Measurements from ENCODE around the gene NBAS.

NBAS gene

GRCh38 chr2:15142069-15142689 is 419.0 kb downstream of the NBAS start:
- H3K4me3 Mint-ChIP-seq = peak overlapping the region; percentile 13 to 46
- DNase-seq = peak; percentile 75 to 88

DNA sequence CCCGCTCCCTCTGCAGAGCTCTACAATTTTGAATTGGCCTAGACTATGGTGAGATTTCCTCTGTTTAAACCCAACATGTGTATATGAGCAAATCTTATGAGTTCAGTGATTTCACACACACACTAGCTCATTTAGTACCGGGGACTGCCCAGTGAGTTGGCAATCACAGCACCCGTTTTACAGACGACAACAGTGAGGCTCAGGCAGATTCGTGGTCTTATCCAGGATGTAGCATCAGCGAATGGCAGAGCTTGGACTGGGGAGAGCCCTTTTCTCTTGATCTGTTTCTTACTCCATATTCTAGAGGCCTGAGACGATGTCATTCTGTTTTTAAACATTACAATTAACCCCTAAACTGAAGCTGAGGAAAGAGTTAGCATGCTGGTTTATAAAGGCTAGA is 419.9 kb downstream of the NBAS start:
- DNase-seq (peak in 1 of 2 donors; percentile 14), ATAC-seq (no peak)
- H3K27ac Mint-ChIP-seq = no peak overlapping the region
- H3K27me3 Mint-ChIP-seq = no peaks in the 10 kb centered on the region
- peaks cover 32% of the 10 kb centered on the region for H3K4me1 Mint-ChIP-seq
- H3K9me3 Mint-ChIP-seq = peaks cover 11 to 21% of the 10 kb centered on the region in 2 donors
- H3K4me3 Mint-ChIP-seq = peak overlapping the region in 1 of 2 donors; percentile 40

More at GRCh38 chr2:15142069-15142689, 419.0 kb downstream of the NBAS start:
- ATAC-seq = peak; percentile 99
- Mint-ChIP-seq H3K4me1 (peaks cover 26% of the 10 kb centered on the region), H3K9me3 (peaks cover 7 to 14% of the 10 kb centered on the region in 2 donors), H3K27me3 (no peaks in the 10 kb centered on the region), H3K27ac (peak overlapping the region; percentile 49 to 92)

DNA sequence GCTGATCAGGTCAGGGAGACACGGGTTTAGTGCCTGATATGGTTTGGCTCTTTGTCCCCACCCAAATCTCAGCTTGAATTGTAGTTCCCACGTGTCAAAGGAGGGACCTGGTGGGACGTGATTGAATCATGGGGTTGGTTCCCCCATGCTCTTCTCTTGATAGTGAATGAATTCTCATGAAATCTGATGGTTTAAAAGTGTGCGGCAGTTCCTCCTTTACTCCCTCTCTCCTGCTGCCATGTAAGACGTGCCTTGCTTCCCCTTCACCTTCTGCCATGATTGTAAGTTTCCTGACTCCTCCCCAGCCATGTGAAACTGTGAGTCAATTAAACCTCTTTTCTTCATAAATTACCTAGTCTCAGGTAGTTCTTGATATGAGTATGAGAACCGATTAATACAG is 424.5 kb downstream of the NBAS start:
- DNase-seq = no peak
- H3K27me3 Mint-ChIP-seq = no peaks in the 10 kb centered on the region
- ATAC-seq = no peak
- no peak overlapping the region for H3K27ac Mint-ChIP-seq
- peaks cover 11 to 28% of the 10 kb centered on the region in 2 donors for H3K9me3 Mint-ChIP-seq
- H3K4me3 Mint-ChIP-seq = no peak overlapping the region
- H3K4me1 Mint-ChIP-seq = peaks cover 15% of the 10 kb centered on the region

GRCh38 chr2:15134957-15135356 is 426.2 kb downstream of the NBAS start:
- no peak for DNase-seq
- Mint-ChIP-seq H3K9me3 (peaks cover 8 to 19% of the 10 kb centered on the region in 2 donors), H3K4me3 (no peak overlapping the region), H3K27ac (no peak overlapping the region), H3K27me3 (no peaks in the 10 kb centered on the region), H3K4me1 (peaks cover 5% of the 10 kb centered on the region)
- no peak for ATAC-seq

GRCh38 chr2:15133461-15133860 is 427.7 kb downstream of the NBAS start:
- Mint-ChIP-seq H3K4me1 (peaks cover 5% of the 10 kb centered on the region), H3K27me3 (no peaks in the 10 kb centered on the region), H3K9me3 (peaks cover 4 to 14% of the 10 kb centered on the region in 2 donors), H3K4me3 (no peak overlapping the region), H3K27ac (no peak overlapping the region)
- no peak for ATAC-seq
- no peak for DNase-seq

DNA sequence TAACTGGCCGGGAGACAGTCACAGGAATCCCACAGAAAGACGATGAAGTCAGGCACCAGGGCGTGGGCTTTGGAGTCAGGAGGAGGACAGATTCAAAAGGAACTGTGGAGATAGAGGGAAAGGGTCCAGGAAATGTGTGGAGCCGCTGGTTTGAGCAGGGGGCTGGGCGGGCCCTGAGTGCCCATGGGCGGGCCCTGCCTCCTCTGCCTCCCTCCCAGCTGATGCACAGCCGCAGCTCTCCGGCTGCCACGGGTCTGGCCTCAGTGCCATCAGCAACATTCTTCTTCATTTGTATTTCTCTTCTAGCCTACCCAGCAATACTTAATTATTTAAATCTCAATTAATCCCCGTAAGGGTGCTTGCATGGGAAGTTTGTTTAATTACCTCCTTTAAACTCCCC is 432.3 kb downstream of the NBAS start:
- ATAC-seq (no peak), DNase-seq (no peak)
- Mint-ChIP-seq H3K27me3 (no peaks in the 10 kb centered on the region), H3K4me3 (no peak overlapping the region), H3K9me3 (peaks cover 6 to 7% of the 10 kb centered on the region in 2 donors), H3K4me1 (no peaks in the 10 kb centered on the region), H3K27ac (no peak overlapping the region)

DNA sequence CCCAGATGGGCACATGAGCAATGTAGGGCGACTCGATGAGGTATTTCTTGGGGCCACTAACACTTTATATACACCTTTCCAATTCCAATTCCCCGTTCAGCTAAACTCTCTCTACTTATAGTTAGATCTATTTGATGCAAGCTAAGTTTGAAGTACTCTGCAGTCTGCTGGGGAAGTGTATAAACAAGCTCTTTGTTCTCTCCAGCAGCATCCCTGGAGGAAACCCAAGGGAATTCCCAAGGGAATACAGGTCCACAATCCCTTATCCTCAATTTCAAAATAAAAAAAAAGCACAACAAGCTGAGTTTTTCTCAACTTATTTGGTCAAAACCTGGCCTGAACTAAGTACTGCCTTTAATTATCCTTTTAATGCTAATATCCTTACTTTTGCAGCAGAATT is 433.3 kb downstream of the NBAS start:
- ATAC-seq (no peak), DNase-seq (no peak)
- no peak overlapping the region for H3K27ac Mint-ChIP-seq
- no peak overlapping the region for H3K4me3 Mint-ChIP-seq
- no peaks in the 10 kb centered on the region for H3K27me3 Mint-ChIP-seq
- H3K4me1 Mint-ChIP-seq = no peaks in the 10 kb centered on the region
- peaks cover 9% of the 10 kb centered on the region in 2 donors for H3K9me3 Mint-ChIP-seq

GRCh38 chr2:15127301-15127700 is 433.8 kb downstream of the NBAS start:
- ATAC-seq (no peak), DNase-seq (no peak)
- Mint-ChIP-seq H3K27ac (no peak overlapping the region), H3K4me3 (no peak overlapping the region), H3K27me3 (no peaks in the 10 kb centered on the region), H3K9me3 (peaks cover 9 to 12% of the 10 kb centered on the region in 2 donors), H3K4me1 (no peaks in the 10 kb centered on the region)

- Mint-ChIP-seq H3K4me3 (no peak overlapping the region), H3K27me3 (no peaks in the 10 kb centered on the region), H3K9me3 (peaks cover 9 to 17% of the 10 kb centered on the region in 2 donors), H3K27ac (no peak overlapping the region), H3K4me1 (no peaks in the 10 kb centered on the region)
- DNase-seq (no peak), ATAC-seq (no peak)
Measured at GRCh38 chr2:15126373-15126772, 434.8 kb downstream of the NBAS start.

GRCh38 chr2:15122915-15123314 is 438.2 kb downstream of the NBAS start:
- ATAC-seq (no peak), DNase-seq (no peak)
- Mint-ChIP-seq H3K4me1 (peaks cover 14% of the 10 kb centered on the region), H3K9me3 (peaks cover 9 to 17% of the 10 kb centered on the region in 2 donors), H3K4me3 (no peak overlapping the region), H3K27me3 (no peaks in the 10 kb centered on the region), H3K27ac (no peak overlapping the region)

DNA sequence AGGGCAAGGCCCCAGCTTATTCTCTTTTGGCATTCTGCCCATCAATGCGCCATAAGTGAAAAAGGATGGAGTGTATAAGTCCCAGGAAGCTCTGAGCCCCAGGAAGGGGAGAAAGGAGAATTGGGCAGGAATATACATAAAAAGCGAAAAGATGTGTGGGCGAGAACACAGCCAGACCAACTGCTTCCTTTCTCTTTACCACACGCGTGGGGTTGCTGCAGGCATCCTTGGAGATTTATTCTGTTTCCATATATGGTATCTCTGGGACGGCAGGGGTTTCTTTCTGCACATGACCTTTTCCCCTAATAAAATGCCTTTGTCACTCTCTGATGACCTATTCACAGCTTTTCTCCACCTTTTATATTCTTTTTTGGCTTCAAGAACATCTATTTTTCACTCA is 440.5 kb downstream of the NBAS start:
- ATAC-seq (no peak), DNase-seq (no peak)
- Mint-ChIP-seq H3K9me3 (peaks cover 9 to 17% of the 10 kb centered on the region in 2 donors), H3K27ac (no peak overlapping the region), H3K4me3 (no peak overlapping the region), H3K4me1 (peaks cover 14% of the 10 kb centered on the region), H3K27me3 (no peaks in the 10 kb centered on the region)

GRCh38 chr2:15119722-15120175 is 441.4 kb downstream of the NBAS start:
- Mint-ChIP-seq H3K4me3 (no peak overlapping the region), H3K9me3 (peaks cover 9 to 17% of the 10 kb centered on the region in 2 donors), H3K27me3 (no peaks in the 10 kb centered on the region), H3K4me1 (peaks cover 14% of the 10 kb centered on the region), H3K27ac (no peak overlapping the region)
- DNase-seq (no peak), ATAC-seq (no peak)

- no peak for DNase-seq
- H3K4me1 Mint-ChIP-seq = peaks cover 14% of the 10 kb centered on the region
- peaks cover 6 to 16% of the 10 kb centered on the region in 2 donors for H3K9me3 Mint-ChIP-seq
- no peak overlapping the region for H3K27ac Mint-ChIP-seq
- H3K27me3 Mint-ChIP-seq = no peaks in the 10 kb centered on the region
- no peak overlapping the region for H3K4me3 Mint-ChIP-seq
- no peak for ATAC-seq
Measured at GRCh38 chr2:15117409-15118050, 443.6 kb downstream of the NBAS start.
